ENCODE data around the gene GTF2E1. TPM values are rescaled to one million over a fixed set of nuclear protein-coding genes. Genes with fewer than 3 reads are reported as not detected.

GTF2E1 gene
- total RNA-seq, 2 experiments from 2014 or later = 14.8 to 40.8 TPM

GRCh38 chr3:120820748-120821147, 78.2 kb downstream of the GTF2E1 start:
- no peaks in the 10 kb centered on the region for H3K36me3 ChIP-seq (ENCODE audit: insufficient read depth, low read length)
- no peaks in the 10 kb centered on the region for H3K4me1 ChIP-seq (ENCODE audit: insufficient read depth, low read length, poor library complexity, severe bottlenecking)
- H3K79me2 ChIP-seq (ENCODE audit: insufficient read depth, low read depth, low read length) = no peaks in the 10 kb centered on the region
- ChIA-PET POLR2A (interaction anchor here (1.3 to 2.3 kb wide), 3 partner anchors 9 to 79 kb away, joined by 3 to 7 read pairs (median 3); partner anchors contain the start of genes GTF2E1 and RABL3), CTCF (ENCODE audit: unreplicated experiment) (no interaction called here)
- intact Hi-C loops (cut with micrococcal nuclease; ENCODE audit: unreplicated experiment) = no loop called here
- TF ChIP-seq CTCF (conservative IDR thresholded peaks at IDR 0.05; ENCODE audit: low read length) (no peak), EZH2phosphoT487 (IDR thresholded peaks at IDR 0.05; ENCODE audit: borderline replicate concordance, low read depth, low read length) (no peak)
- BruUV-seq (replicated peaks) = no TSS peak
- H4K20me1 ChIP-seq (ENCODE audit: insufficient read depth, low read length) = no peaks in the 10 kb centered on the region
- no peaks in the 10 kb centered on the region for H3K9me2 ChIP-seq (ENCODE audit: insufficient read depth, low read length)
- H3K27ac ChIP-seq (ENCODE audit: low read depth, low read length, poor library complexity, severe bottlenecking) = no peak overlapping the region
- DNase-seq (ENCODE audit: low spot score) = no peak
- H3K4me2 ChIP-seq (ENCODE audit: low read length) = no peak overlapping the region
- H2AFZ ChIP-seq (ENCODE audit: low read length) = no peak overlapping the region
- H3K9me3 ChIP-seq (ENCODE audit: low read length) = no peaks in the 10 kb centered on the region
- no peak overlapping the region for H3K4me3 ChIP-seq (ENCODE audit: low read depth, low read length, poor library complexity, severe bottlenecking)

- Histone ChIP-seq H4K20me1 (ENCODE audit: insufficient read depth, low read length) (no peaks in the 10 kb centered on the region), H3K4me1 (ENCODE audit: insufficient read depth, low read length, poor library complexity, severe bottlenecking) (no peaks in the 10 kb centered on the region), H3K36me3 (ENCODE audit: insufficient read depth, low read length) (no peaks in the 10 kb centered on the region), H3K27ac (ENCODE audit: low read depth, low read length, poor library complexity, severe bottlenecking) (no peak overlapping the region), H3K4me2 (ENCODE audit: low read length) (no peak overlapping the region), H3K9me2 (ENCODE audit: insufficient read depth, low read length) (no peaks in the 10 kb centered on the region), H2AFZ (ENCODE audit: low read length) (no peak overlapping the region), H3K4me3 (ENCODE audit: low read depth, low read length, poor library complexity, severe bottlenecking) (no peak overlapping the region), H3K79me2 (ENCODE audit: insufficient read depth, low read depth, low read length) (no peaks in the 10 kb centered on the region), H3K9me3 (ENCODE audit: low read length) (no peaks in the 10 kb centered on the region)
- ChIA-PET CTCF (ENCODE audit: unreplicated experiment) (no interaction called here), POLR2A (interaction anchor here (1.3 to 2.3 kb wide), 4 partner anchors 9 to 80 kb away, joined by 3 to 7 read pairs (median 4); partner anchors contain the start of genes GTF2E1 and RABL3)
- no peak for DNase-seq (ENCODE audit: low spot score)
- no TSS peak for BruUV-seq (replicated peaks)
- intact Hi-C loops (cut with micrococcal nuclease; ENCODE audit: unreplicated experiment) = no loop called here
- TF ChIP-seq CTCF (conservative IDR thresholded peaks at IDR 0.05; ENCODE audit: low read length) (no peak), EZH2phosphoT487 (IDR thresholded peaks at IDR 0.05; ENCODE audit: borderline replicate concordance, low read depth, low read length) (no peak)
Observed at GRCh38 chr3:120821426-120821825, 78.9 kb downstream of the GTF2E1 start.

- BruUV-seq (replicated peaks) = no TSS peak
- Histone ChIP-seq H3K27ac (ENCODE audit: low read depth, low read length, poor library complexity, severe bottlenecking) (no peak overlapping the region), H3K9me3 (ENCODE audit: low read length) (no peaks in the 10 kb centered on the region), H3K4me3 (ENCODE audit: low read depth, low read length, poor library complexity, severe bottlenecking) (no peak overlapping the region), H3K9me2 (ENCODE audit: insufficient read depth, low read length) (no peaks in the 10 kb centered on the region), H3K79me2 (ENCODE audit: insufficient read depth, low read depth, low read length) (no peaks in the 10 kb centered on the region), H3K4me1 (ENCODE audit: insufficient read depth, low read length, poor library complexity, severe bottlenecking) (no peaks in the 10 kb centered on the region), H3K36me3 (ENCODE audit: insufficient read depth, low read length) (no peaks in the 10 kb centered on the region), H4K20me1 (ENCODE audit: insufficient read depth, low read length) (no peaks in the 10 kb centered on the region), H3K4me2 (ENCODE audit: low read length) (no peak overlapping the region), H2AFZ (ENCODE audit: low read length) (no peak overlapping the region)
- DNase-seq (ENCODE audit: low spot score) = no peak
- CTCF ChIA-PET (ENCODE audit: unreplicated experiment) = no interaction called here
- intact Hi-C loops (cut with micrococcal nuclease; ENCODE audit: unreplicated experiment) = no loop called here
- POLR2A ChIA-PET = interaction anchor here (0.5 to 1.4 kb wide), 2 partner anchors 9 to 547 kb away, joined by 3 to 4 read pairs; no protein-coding TSS in a partner anchor
- TF ChIP-seq EZH2phosphoT487 (IDR thresholded peaks at IDR 0.05; ENCODE audit: borderline replicate concordance, low read depth, low read length) = no peak
- TF ChIP-seq CTCF (conservative IDR thresholded peaks at IDR 0.05; ENCODE audit: low read length) = no peak
Observed at GRCh38 chr3:120823156-120823555, 80.6 kb downstream of the GTF2E1 start.

Measured in OCI-LY7 (cell line).